Muscle layer of colon (tissue), 2 donors: ENCODE results near the gene KCNJ5.

Source experiments
- H3K27ac ChIP-seq: one replicate; pipeline ENCODE4 v1.7.0; 2013; ENCODE audit warnings: low read depth, mild to moderate bottlenecking, low read length, moderate library complexity
- H3K27me3 ChIP-seq, 2 donors: one replicate each; pipeline ENCODE4 v1.7.0; 2013; ENCODE audit warnings: low read length in 2 of 2, mild to moderate bottlenecking in 2 of 2; ENCODE audit not compliant: insufficient read depth in 2 of 2, control insufficient read depth in 1 of 2
- H3K36me3 ChIP-seq: one replicate; pipeline ENCODE4 v1.7.0; 2013; ENCODE audit warnings: mild to moderate bottlenecking, low read length; ENCODE audit not compliant: insufficient read depth
- H3K4me1 ChIP-seq: one replicate; pipeline ENCODE4 v1.7.0; 2013; ENCODE audit warnings: mild to moderate bottlenecking, low read length; ENCODE audit not compliant: insufficient read depth
- H3K4me3 ChIP-seq, 2 donors: one replicate each; pipeline ENCODE4 v1.7.0; 2013; ENCODE audit warnings: low read length in 2 of 2, low read depth in 1 of 2, mild to moderate bottlenecking in 1 of 2, moderate library complexity in 1 of 2
- H3K9ac ChIP-seq: one replicate; pipeline ENCODE4 v1.7.0; 2013; ENCODE audit warnings: low read length
- H3K9me3 ChIP-seq: one replicate; pipeline ENCODE4 v1.7.0; 2013; ENCODE audit warnings: mild to moderate bottlenecking, low read length
- donor health status: abdominal sarcoma.
- donor health status: Adenocarcinoma of cecum.

The KCNJ5 gene

GRCh38 chr11:128900468-128900867, 9.3 kb downstream of the KCNJ5 start:
- no peak overlapping the region for H3K27ac ChIP-seq
- no peak overlapping the region for H3K4me3 ChIP-seq
- H3K9me3 ChIP-seq = no peaks in the 10 kb centered on the region
- no peaks in the 10 kb centered on the region for H3K36me3 ChIP-seq
- H3K4me1 ChIP-seq = no peaks in the 10 kb centered on the region
- H3K9ac ChIP-seq = no peak overlapping the region
- H3K27me3 ChIP-seq = no peaks in the 10 kb centered on the region

- H3K36me3 ChIP-seq = no peaks in the 10 kb centered on the region
- H3K4me3 ChIP-seq = no peak overlapping the region
- H3K9ac ChIP-seq = no peak overlapping the region
- H3K4me1 ChIP-seq = no peaks in the 10 kb centered on the region
- no peak overlapping the region for H3K27ac ChIP-seq
- H3K9me3 ChIP-seq = no peaks in the 10 kb centered on the region
- H3K27me3 ChIP-seq = no peaks in the 10 kb centered on the region
These were observed 10.7 kb downstream of the KCNJ5 start for GRCh38 chr11:128901653-128902514.

GRCh38 chr11:128902515-128903066, 11.4 kb downstream of the KCNJ5 start:
- H3K4me1 ChIP-seq = no peaks in the 10 kb centered on the region
- H3K27me3 ChIP-seq = no peaks in the 10 kb centered on the region
- no peaks in the 10 kb centered on the region for H3K36me3 ChIP-seq
- H3K9me3 ChIP-seq = no peaks in the 10 kb centered on the region
- no peak overlapping the region for H3K9ac ChIP-seq
- H3K4me3 ChIP-seq = no peak overlapping the region
- no peak overlapping the region for H3K27ac ChIP-seq

- Histone ChIP-seq H3K9me3 (no peaks in the 10 kb centered on the region), H3K9ac (no peak overlapping the region), H3K27me3 (no peaks in the 10 kb centered on the region), H3K4me1 (no peaks in the 10 kb centered on the region), H3K4me3 (no peak overlapping the region), H3K27ac (no peak overlapping the region), H3K36me3 (no peaks in the 10 kb centered on the region)
These were observed 12.3 kb downstream of the KCNJ5 start for GRCh38 chr11:128903248-128904061.

GRCh38 chr11:128904303-128904655, 13.1 kb downstream of the KCNJ5 start:
- H3K27ac ChIP-seq = no peak overlapping the region
- no peaks in the 10 kb centered on the region for H3K4me1 ChIP-seq
- peaks cover 0 to 4% of the 10 kb centered on the region in 2 donors for H3K27me3 ChIP-seq
- H3K9ac ChIP-seq = no peak overlapping the region
- H3K9me3 ChIP-seq = no peaks in the 10 kb centered on the region
- no peaks in the 10 kb centered on the region for H3K36me3 ChIP-seq
- H3K4me3 ChIP-seq = no peak overlapping the region

- H3K4me1 ChIP-seq = no peaks in the 10 kb centered on the region
- peak overlapping the region; percentile 53 for H3K27ac ChIP-seq
- no peaks in the 10 kb centered on the region for H3K9me3 ChIP-seq
- peak overlapping the region; percentile 46 to 58 for H3K4me3 ChIP-seq
- no peaks in the 10 kb centered on the region for H3K36me3 ChIP-seq
- no peak overlapping the region for H3K9ac ChIP-seq
- H3K27me3 ChIP-seq = peaks cover 0 to 7% of the 10 kb centered on the region in 2 donors
These were observed 13.6 kb downstream of the KCNJ5 start for GRCh38 chr11:128904656-128905344.

- Histone ChIP-seq H3K4me1 (no peaks in the 10 kb centered on the region), H3K27ac (peak overlapping the region; percentile 53), H3K9ac (no peak overlapping the region), H3K27me3 (peaks cover 0 to 7% of the 10 kb centered on the region in 2 donors), H3K4me3 (peak overlapping the region; percentile 46 to 58), H3K36me3 (no peaks in the 10 kb centered on the region), H3K9me3 (no peaks in the 10 kb centered on the region)
These were observed 14.4 kb downstream of the KCNJ5 start for GRCh38 chr11:128905345-128906184.

GRCh38 chr11:128906185-128907050, 15.3 kb downstream of the KCNJ5 start:
- Histone ChIP-seq H3K4me1 (no peaks in the 10 kb centered on the region), H3K9ac (no peak overlapping the region), H3K27ac (no peak overlapping the region), H3K27me3 (peaks cover 0 to 7% of the 10 kb centered on the region in 2 donors), H3K36me3 (no peaks in the 10 kb centered on the region), H3K9me3 (no peaks in the 10 kb centered on the region), H3K4me3 (peak overlapping the region; percentile 46 to 58)

GRCh38 chr11:128907585-128907984, 16.4 kb downstream of the KCNJ5 start:
- no peaks in the 10 kb centered on the region for H3K9me3 ChIP-seq
- peaks cover 0 to 7% of the 10 kb centered on the region in 2 donors for H3K27me3 ChIP-seq
- no peak overlapping the region for H3K4me3 ChIP-seq
- H3K9ac ChIP-seq = no peak overlapping the region
- H3K27ac ChIP-seq = no peak overlapping the region
- H3K4me1 ChIP-seq = no peaks in the 10 kb centered on the region
- no peaks in the 10 kb centered on the region for H3K36me3 ChIP-seq
